PFSK-1 (cell line): ENCODE measurements around the gene RHOJ.

Experiments
- FOXP2 ChIP-seq: optimal IDR thresholded peaks from 2 replicates; pipeline ENCODE3; 2011; ENCODE audit warnings: borderline replicate concordance, control low read depth, inconsistent platforms; ENCODE audit not compliant: insufficient read depth; ENCODE audit errors: extremely low read length, extremely low read depth
- POLR2AphosphoS5 ChIP-seq: IDR thresholded peaks from 2 replicates; pipeline ENCODE4 v1.6.1; 2012; ENCODE audit warnings: low read depth, mild to moderate bottlenecking, control low read depth, low read length, moderate library complexity
- REST ChIP-seq, 2 experiments: IDR thresholded peaks; 2 replicates each; pipeline versions ENCODE4 v1.6.1 to v1.8.0; 2011 to 2012; ENCODE audit warnings: low read depth in 2 of 2, low read length in 2 of 2, control low read depth in 1 of 2, inconsistent platforms in 1 of 2, mild to moderate bottlenecking in 1 of 2, moderate library complexity in 1 of 2; ENCODE audit not compliant: insufficient read depth in 1 of 2
- SIN3A ChIP-seq: IDR thresholded peaks from 2 replicates; pipeline ENCODE4 v1.6.1; 2012; ENCODE audit warnings: mild to moderate bottlenecking, low read length, moderate library complexity, borderline replicate concordance; ENCODE audit not compliant: insufficient read depth
- TAF1 ChIP-seq: IDR thresholded peaks from 2 replicates; pipeline ENCODE4 v1.6.1; 2012; ENCODE audit warnings: low read length, control low read depth, borderline replicate concordance; ENCODE audit not compliant: insufficient read depth

The RHOJ gene

GRCh38 chr14:63268771-63269170 lies 64.5 kb downstream of the RHOJ start:
- TF ChIP-seq REST (IDR thresholded peaks at IDR 0.05; ENCODE audit: insufficient read depth in 1 of 2, low read depth in 2 of 2, low read length in 2 of 2), result no peak
- TF ChIP-seq TAF1, result no peak
- TF ChIP-seq POLR2AphosphoS5, result no peak
- TF ChIP-seq SIN3A, result no peak
- no peak for TF ChIP-seq FOXP2

- TF ChIP-seq REST (IDR thresholded peaks at IDR 0.05; ENCODE audit: insufficient read depth in 1 of 2, low read depth in 2 of 2, low read length in 2 of 2), result no peak
- no peak for TF ChIP-seq FOXP2
- no peak for TF ChIP-seq SIN3A
- no peak for TF ChIP-seq TAF1
- TF ChIP-seq POLR2AphosphoS5, result no peak
These were observed 65.5 kb downstream of the RHOJ start for GRCh38 chr14:63269561-63270225.

GRCh38 chr14:63273129-63273528 lies 68.9 kb downstream of the RHOJ start:
- no peak for TF ChIP-seq SIN3A
- TF ChIP-seq POLR2AphosphoS5, result no peak
- TF ChIP-seq FOXP2, result no peak
- TF ChIP-seq TAF1, result no peak
- no peak for TF ChIP-seq REST (IDR thresholded peaks at IDR 0.05; ENCODE audit: insufficient read depth in 1 of 2, low read depth in 2 of 2, low read length in 2 of 2)

- TF ChIP-seq POLR2AphosphoS5, result no peak
- TF ChIP-seq SIN3A, result no peak
- TF ChIP-seq FOXP2, result no peak
- no peak for TF ChIP-seq REST (IDR thresholded peaks at IDR 0.05; ENCODE audit: insufficient read depth in 1 of 2, low read depth in 2 of 2, low read length in 2 of 2)
- TF ChIP-seq TAF1, result no peak
These were observed 69.7 kb downstream of the RHOJ start for GRCh38 chr14:63273717-63274655.
